Measurements from ENCODE around the gene ACADSB. TPM values are rescaled to one million over a fixed set of nuclear protein-coding genes. Genes with fewer than 3 reads are reported as not detected.

ACADSB gene
- polyA plus RNA-seq, 12 donors = 9.4 to 18.1 (median 14.9) TPM; not detected in 1

DNA sequence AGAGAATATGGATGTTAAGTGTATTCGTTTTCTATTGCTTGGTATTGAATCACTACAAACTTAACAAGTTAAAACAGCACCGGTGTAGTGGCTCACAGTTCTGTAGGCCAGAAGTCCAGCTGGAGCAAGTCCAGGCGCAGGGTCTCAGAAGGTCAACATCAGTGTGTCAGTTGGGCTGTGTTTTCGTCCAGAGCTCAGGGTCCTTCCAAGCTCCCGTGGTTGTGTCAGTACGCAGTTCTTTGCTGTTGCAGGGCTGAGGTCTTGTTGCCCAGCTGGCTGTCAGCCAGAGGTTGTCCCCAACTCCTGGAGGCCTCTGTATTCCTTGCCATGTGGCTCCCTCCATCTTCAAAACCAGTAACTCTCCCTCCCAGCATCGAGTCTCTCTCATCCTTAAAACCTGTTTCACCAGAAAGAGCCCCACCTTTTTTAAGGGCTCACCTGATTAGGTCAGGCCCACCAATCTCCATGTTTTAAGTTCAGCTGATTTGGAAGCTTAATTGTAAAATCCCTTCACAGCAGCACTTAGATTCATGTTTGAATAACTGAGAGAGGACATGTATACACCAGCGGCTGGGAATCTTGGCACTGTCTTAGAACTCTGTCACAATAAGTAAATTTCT, 26.8 kb downstream of the ACADSB start:
- no peak for DNase-seq

DNA sequence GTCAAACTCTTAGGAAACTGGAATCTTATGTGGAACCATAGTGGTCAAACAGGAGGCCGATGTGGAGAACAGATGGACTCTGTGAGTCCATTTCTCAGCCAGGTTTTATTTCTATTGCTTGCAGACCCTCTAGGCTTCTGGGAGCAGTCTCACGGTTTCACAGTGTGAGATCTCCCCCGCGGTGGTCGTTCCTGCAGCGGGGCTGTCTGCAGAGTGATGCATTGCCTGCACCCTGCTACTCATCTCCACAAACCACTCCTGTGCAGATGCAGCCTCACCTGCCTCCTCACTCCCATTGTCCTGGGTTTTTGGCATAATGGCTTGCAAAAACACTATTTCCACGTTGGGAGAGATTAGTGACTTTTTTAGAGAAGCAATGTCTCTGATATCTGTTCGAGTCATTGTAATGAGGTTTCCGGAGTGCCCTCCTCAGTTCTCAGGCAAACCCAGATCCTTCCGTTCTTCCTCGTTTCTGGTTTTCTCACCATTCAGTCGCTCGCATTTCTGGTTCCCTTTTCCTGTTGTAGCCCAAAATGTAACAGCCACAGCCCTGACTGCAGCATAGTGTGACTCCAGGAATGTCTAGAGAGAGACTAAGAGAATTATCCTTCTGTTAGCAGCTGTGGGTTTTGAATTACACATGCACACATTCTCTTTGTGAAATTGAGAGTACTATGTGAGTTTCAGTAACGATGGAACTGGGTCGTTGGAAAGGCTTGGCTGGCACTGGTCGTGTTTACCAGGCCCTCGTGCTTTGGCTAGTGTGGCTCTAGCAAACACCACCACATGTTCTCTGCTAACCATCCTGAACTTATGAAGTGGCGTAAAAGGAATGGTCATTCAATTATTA, 30.2 kb downstream of the ACADSB start:
- no peak for DNase-seq

DNA sequence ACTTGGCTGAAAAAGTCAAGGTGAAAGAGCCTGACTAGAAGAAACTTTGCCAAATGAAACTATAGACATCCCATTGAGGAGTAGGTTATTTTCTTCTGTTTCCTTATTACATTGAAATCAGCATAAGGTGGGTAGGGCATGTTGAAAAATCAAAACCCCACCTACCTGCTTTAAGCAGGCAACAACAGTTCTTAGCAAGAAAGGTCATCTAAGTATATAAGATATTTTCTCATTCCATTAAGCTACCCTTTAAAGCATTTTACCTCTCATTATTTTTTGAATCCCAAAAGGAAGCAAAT, 30.8 kb downstream of the ACADSB start:
- DNase-seq = no peak

DNA sequence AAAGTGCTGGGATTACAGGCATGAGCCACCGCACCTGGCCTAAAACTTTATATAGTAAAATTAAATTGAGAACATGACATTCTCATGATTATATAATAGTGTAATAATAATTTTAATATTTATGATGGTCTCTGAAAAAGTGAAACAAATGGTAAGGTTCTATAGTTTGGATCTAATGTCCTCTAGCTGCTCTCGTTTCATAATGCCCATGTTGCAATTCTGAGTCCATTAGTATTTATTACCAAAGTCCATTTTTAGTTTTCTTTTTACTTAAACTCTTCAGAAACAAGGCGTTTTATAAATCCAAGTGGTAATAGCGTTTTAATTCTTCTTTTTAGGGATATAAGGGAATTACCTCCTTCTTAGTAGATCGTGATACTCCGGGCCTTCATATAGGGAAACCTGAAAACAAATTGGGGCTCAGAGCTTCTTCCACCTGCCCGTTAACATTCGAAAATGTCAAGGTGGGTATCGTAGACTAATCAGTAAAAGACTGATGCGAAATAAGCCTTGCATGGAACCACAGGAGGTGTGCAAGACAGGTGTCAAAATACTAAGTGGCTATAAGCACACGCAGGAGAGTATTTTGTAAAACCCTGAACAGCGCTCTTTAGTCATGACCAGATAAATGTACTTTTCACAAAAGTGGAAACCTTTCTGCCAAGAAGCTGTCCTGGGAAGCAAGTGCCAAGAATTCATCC, 34.1 kb downstream of the ACADSB start:
- no peak for DNase-seq

DNA sequence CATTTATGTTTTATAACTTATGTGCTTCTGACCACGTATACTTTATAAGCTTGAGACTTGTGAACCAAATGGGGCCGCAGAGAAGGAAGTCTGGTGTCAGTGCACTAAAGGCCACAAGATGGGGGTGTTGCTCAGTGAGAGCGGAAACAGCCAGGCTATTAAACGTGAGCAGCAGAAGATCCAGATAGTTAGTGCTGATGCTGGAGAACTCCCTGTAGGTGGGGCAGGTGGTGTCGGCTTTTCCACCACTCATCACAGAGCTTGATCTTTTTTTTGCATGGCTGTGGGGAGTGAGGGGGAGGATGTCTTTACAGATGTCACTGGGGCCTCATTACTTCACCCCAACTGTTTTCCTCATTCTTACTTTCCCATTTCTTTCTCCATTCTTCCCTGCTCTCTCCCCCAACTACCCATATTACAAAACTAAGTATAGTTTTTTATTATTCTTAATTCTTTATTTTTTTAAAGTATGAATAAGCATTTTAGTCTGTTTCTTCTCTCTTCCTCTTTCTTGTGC, 34.7 kb downstream of the ACADSB start:
- peak; percentile 44 for DNase-seq

DNA sequence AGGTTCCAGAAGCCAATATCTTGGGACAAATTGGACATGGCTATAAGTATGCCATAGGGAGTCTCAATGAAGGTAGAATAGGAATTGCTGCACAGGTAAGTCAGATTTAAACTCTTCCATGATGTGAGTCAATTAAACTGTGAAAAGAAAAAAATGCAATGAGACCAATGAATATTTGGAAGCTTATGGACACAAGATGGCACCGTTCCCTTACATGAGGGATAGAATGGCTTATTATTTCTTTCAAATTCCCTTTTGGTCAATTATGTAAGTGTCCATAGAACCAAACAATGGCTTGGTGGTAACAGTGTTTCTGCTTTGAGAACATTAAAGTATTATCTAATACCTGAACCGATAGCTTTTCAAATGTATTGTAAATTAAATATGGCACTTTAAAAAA, 35.6 kb downstream of the ACADSB start:
- DNase-seq = no peak

DNA sequence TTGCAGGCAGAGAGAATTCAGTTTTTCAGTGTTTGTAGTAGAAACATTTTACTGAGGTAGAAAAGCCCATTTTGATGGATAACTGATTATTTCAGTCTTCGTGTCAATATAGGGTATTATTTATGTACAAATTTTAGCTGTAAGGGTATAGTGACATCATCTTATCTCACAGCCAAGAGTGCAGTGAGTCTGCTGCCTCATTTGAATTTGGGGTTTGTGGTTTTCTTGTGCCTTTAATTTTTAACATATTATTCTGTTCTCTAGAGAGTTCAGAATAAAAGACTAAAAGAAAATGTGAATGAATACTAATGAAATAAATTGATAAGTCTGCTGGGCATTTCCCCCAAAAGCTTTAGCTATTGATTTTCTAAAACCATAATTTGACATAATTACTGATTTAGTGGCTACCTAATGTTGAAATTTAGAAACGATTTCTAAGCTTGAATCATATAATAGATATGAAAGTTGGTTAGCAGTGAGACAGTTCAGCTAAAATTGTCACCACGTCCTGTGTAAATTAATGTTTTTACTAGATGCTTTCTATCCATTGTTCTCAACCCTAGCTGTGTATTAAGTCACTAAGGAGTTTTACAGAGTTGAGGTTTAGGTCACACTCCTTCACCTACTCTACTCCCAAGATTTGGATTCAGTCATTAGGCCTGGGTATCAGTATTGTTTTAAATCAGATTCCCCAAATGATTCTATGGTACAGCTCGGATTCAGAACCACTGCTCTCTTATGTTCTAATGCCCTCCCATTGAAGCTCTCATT, 37.3 kb downstream of the ACADSB start:
- no peak for DNase-seq

DNA sequence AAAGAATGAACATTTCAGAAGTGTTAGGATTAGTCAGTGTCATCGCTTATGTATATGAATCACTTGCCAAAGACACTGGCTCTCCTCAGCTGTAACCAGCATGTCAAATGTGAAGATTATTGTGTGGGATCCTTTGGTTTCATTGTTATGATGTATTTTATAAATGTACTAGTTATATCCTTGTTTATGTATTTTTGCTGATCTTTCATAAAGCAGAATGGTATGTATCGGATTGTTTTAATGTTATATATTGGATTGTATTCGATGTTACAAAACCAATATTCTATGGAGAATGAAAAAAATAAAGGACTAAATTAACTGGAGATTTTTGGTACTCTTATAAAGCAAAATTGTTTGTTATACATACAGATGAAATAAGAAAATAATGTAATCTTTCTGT, 49.2 kb downstream of the ACADSB start:
- DNase-seq = no peak

DNA sequence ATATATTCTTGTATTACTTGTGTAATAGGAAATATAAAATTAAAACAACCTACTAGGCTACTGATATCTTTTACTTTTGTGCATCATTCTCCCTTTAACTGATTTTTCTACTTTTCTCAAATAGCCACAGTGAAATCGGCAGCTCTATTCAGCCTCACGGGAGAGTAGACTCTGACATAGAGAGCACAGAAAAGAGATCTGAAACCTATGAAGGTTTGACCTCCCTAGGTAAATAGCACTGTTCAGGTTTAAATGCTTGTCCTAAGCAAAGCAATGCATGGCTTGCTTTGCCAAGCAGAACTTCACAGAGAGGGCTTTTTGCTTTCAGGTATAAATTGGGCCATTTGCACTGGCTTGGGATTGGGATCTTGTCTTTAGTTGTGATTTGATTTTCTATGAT, 53.1 kb downstream of the ACADSB start:
- DNase-seq = no peak

DNA sequence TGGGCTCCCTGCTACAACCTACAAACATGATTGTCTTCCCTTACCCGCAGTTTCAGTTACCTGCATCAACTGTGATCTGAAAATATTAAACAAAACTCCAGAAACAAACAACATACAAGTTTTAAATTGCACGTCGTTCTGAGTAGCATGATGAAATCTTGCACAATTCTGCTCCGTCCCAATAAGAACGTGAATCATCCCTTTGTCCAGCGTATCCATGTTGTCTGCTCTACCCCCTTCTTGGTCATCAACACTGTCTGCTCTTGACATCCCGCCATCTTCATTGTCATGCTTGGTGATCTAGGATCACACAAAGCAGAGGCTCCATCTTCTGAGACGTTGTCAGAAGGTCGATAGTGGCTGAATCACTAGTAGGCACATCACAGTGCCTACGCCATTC, 53.9 kb downstream of the ACADSB start:
- no peak for DNase-seq

DNA sequence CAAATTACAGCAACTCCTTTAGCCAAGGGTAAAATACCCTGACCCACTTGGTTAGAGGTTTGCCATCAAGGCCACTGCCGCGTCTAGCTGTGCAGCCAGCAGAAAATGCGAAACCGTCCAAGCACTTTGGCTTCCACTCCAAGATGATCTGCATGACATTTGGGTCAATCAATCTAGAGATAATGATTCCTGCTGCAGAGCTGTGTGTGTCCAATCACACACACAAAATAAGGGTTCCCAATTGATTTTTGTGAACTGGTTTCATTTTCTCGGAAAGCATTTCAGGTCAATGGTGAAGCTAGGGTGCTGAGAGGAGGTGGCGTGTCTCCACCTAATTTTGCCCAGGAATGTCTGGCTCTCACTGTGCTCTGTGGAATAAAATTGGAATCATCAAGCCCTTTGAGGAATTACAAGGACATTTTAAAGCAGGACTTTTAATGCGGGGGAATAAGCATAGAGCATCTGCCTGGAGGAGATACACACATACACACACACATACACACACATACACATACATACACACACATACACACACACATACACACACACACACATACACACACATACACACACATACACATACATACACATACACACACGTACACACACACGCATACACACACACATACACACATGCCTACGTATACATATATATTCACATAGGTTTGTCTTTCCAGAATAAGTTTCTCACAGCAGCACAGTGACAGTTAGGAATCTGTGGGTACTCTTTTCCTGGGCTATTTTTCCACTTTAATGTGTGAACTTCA, 59.5 kb downstream of the ACADSB start:
- DNase-seq = no peak

DNA sequence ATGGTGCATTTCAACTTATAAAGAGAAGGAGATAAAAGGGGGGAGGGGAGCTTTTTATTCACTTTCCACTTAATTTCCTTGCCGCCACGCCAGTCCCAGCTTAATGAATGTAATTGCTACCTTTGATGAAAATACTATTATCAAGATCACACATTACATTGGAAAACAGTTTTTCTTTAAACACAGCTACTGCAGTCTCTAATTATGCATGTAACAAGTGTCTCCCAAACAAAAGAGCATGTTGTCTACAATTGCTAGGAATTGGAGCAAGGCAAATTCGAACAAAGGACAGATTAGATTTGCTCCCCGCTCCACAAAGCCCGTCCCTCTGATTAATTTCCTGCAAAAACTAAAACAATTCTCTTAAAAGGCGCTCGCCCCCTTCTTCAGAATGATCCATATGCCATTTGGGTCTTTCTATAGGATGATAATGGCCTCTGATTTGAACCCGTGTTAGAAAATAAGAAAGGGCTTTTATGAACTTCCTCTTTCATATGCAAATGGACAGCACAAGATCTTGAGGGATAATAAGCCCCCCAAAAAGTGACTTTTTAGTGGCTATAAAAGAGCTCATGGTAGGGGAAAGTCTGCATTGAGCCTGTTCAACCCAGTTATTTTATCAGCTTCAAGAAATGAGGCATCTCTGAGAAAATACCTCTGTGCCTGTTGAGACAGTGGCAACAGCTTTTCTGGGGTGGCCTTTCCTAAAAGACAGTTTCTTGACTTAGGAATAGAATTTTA, 60.6 kb downstream of the ACADSB start:
- no peak for DNase-seq

DNA sequence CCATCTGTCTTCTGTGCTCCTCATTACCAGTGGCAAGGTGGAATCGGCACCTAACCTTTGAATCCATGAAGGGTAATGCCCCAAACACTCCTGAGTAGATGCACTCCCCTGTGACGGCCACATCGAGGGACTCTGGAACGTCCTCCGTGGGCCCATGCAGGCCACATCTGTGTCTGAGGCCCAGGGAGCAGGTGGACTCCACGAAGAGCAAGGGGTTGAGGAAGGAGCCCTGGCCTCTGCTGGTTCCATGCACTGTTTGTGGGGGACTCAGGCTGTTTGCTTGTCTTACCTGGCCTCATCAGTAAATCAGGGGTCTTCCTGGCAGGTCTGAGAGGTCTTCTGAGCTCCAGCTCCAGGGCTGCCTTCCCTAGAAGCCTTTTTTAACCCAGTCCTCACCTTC, 64.4 kb downstream of the ACADSB start:
- DNase-seq = no peak

DNA sequence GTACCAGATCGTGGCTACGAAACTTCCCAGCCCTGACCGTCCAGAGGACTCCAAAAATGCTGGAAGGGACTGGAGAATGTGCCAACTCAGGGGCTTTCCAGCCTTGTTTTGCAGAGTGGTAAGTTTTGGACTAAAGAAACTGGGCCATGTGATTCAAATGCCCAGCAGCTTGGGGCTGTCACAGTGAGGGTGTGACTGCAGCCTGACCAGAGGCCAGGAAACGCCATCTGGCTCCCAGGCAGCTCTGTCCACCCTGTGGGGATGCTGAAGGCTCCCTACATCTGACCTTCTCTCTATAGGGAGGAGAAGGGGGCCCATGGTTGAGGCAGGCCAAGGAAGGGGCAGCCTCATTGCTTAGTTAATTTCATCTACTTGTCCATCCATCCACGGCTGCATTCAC, 65.4 kb downstream of the ACADSB start:
- DNase-seq = no peak

DNA sequence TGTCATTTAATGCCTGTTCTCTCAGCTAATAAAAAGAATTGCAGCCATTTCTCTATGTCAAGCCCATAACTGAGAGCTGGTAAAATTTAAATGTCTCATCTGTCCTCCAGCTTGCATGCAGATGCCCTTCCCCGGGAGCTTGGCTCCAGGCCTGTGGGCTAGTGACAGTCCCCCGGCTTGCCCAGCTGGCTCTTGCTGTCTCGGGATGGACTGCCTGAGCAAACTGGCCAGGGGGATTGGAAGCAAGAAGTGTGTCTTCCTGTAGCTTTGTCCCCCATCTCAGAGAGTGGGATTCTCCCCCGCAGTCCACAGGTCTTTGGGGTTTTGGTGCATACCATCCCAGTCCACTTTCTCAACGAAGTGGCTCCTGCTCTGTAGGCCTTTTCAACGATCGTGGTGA, 73.1 kb downstream of the ACADSB start:
- no peak for DNase-seq

DNA sequence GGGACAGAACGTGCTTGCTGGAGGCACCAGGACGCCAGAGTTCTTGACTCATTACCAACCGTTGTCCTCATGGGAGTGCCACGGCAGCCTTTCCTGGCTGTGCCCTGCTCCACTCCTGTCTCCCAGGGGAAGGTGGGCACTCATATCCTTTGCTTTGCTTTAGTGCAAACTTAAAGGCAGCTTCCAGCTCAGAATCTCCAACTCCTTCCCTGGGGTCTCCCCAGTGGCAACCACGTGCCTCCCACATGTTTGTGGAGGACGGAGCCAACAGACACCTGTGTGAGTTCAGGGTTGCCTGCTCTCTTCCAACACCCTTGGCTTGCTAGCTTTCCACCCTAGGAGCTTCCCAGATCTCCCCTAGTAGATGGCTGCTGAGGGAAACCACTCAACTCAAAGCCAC, 75.0 kb downstream of the ACADSB start:
- no peak for DNase-seq

DNA sequence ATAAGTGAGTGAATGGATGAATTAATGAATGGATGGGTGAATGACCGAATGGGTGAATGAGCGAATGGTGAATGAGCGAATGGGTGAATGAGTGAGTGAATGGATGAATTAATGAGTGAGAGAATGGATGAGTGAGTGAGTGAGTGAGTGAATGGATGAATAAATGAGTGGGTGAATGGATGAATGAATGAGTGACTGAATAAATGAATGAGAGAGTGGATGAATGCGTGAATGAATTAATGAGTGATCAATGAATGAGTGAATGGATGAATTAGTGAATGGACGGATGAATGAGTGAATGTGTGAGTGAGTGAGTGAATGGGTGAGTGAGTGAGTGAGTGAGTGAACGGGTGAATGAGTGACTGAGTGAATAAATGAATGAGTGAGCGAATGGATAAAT, 77.5 kb downstream of the ACADSB start:
- no peak for DNase-seq

DNA sequence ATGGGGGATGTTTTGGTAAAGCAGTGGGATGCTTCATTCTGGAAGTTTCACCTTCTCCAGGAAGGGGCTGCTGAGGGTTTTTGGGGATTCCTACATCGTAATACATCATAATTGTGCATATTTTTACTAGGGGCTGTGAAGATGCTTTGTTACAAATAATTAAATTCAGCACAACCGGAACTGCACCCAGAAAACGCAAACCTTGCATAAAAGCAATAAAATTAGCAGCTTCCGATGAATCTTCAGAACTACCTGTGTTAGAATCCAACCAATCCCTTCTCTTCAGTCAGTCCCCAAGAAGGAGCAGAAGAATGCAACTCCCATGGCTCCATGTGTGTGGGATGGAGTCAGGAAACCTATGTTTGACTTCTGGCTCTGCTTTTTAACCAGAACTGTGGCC, 78.5 kb downstream of the ACADSB start:
- no peak for DNase-seq

DNA sequence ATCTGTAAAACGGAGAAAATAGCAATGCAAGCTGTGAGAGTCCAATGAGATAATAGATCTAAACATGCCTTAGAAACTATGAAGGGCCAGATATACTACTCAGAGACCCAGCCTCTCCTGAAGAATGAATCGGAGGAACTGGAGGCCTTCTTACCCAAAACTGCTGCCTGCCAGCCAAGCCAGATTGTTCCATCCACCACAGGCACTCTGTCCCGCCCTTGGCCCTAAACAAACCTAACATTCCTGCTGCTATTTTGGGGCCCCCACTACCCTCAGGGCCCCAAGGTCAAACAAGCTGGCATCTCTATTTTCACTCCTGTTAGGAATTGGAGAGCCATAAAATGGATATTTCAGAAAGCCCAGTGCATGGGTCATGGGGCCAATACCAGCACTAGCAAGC, 79.0 kb downstream of the ACADSB start:
- no peak for DNase-seq

DNA sequence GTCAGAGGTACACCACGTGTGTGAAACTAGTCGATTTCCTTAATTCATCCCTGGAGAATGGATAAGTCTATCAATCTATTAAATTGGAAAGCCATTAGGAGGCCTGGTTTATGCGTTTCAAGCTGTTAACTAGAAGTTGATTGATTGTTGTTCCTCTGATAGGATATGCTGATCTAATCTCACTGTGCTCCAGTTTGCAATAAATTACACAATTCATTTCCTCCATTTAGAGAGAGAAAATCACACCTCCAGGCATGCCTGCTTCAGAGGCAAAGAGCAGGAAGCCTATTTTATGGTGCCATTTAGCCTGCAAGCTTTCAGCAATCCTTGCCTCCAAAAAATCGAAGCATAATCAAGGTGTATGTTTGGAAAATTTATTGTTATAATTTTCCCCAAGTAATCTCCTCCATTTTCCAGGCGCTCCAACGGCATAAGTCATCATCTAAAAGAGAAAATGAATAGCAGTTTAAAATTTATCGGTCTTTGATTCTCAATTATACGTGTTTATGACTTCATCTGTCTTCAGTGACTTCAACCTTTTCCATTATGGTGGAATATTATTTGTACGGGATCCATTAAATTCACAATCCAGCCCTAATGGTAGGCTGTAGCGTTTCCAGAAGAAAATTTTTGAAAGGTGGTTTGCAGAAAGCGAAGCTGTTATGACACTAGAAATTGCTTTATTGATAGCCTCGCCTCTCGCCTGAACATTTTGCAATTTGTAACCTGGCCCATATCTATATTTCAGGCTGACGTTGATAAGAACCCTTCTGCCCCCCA, 84.0 kb downstream of the ACADSB start:
- DNase-seq = no peak

Data from muscle of arm (tissue), 12 donors.